Dermis lymphatic vessel endothelial cell (primary cell): ENCODE data around the gene RASAL2. TPM values are rescaled to one million over a fixed set of nuclear protein-coding genes. Genes with fewer than 3 reads are reported as not detected.

ENCODE experiments used
- total RNA-seq: library from RNA; depleted of rRNA; stranded (reverse); fragments of >200 nt; gene quantifications from 2 replicates; pipeline ENCODE4 v1.2.1, GENCODE V29; 2014

RASAL2 gene
- 12.1 and 17.4 TPM in 2 replicates for total RNA-seq

GRCh38 chr1:178093951-178094738, at the start of gene RASAL2:
RASAL2 (plus strand) TSS chr1:178094104; CDS start chr1:178094493, 389 bp downstream.

GRCh38 chr1:178496410-178497135, 402.7 kb downstream of the RASAL2 start, which contains the start of gene CLEC20A:
CLEC20A (minus strand) TSS chr1:178496964; CDS start chr1:178496939, 25 bp downstream.

GRCh38 chr1:178512566-178513277, 418.8 kb downstream of the RASAL2 start, which contains the start of gene TEX35:
TEX35 (plus strand) TSS chr1:178513109; CDS start chr1:178513189, 80 bp downstream.

Other genes starting within 250 kb of the RASAL2 start
- 0.54 and 0.60 TPM in 2 replicates for gene SEC16B, start 124.0 kb upstream of the RASAL2 start, total RNA-seq